Activated T-helper 1 cell treated with anti-CD3 and anti-CD28 coated beads, Interleukin-12 subunit alpha, Interleukin-12 subunit beta, Interleukin-2, Interleukin-4 antibody, amounts not matched to agents 30 ng/mL and 10 ng/mL and 1 ng/mL, durations not matched to agents 14 hours and 24 hours and 36 hours (primary cell): Measurements from ENCODE around the gene KCTD17. TPM values are rescaled to one million over a fixed set of nuclear protein-coding genes. Genes with fewer than 3 reads are reported as not detected.

Experiments
- DNase-seq: peaks from one replicate; pipeline ENCODE4 v3.0.0; 2021; ENCODE audit warnings: low spot score
- H3K27ac Mint-ChIP-seq: one replicate; pipeline ENCODE4 v1.8.0; 2021; ENCODE audit warnings: mild to moderate bottlenecking, mixed read lengths
- H3K27me3 Mint-ChIP-seq: one replicate; pipeline ENCODE4 v1.8.0; 2022; ENCODE audit warnings: mild to moderate bottlenecking, moderate library complexity, mixed read lengths; ENCODE audit not compliant: insufficient read depth
- H3K36me3 Mint-ChIP-seq: one replicate; pipeline ENCODE4 v1.8.0; 2021; ENCODE audit warnings: low read depth, mixed read lengths
- H3K4me1 Mint-ChIP-seq: one replicate; pipeline ENCODE4 v1.8.0; 2021; ENCODE audit warnings: low read depth, mixed read lengths
- H3K4me3 Mint-ChIP-seq: one replicate; pipeline ENCODE4 v1.8.0; 2021; ENCODE audit warnings: mild to moderate bottlenecking, moderate library complexity, mixed read lengths
- H3K9me3 Mint-ChIP-seq: one replicate; pipeline ENCODE4 v1.8.0; 2021; ENCODE audit warnings: mixed read lengths
- intact Hi-C: fragments of 100-400 bp; cut with micrococcal nuclease; formaldehyde crosslinking; loops from one replicate; pipeline ENCODE4 v1.15.1; 2024
- total RNA-seq: library from RNA; stranded (reverse); gene quantifications from 2 replicates; pipeline ENCODE4 v1.2.3, GENCODE V29; 2022

KCTD17 gene
- total RNA-seq, 1 donor from 2014 or later: 68.1 TPM

DNA sequence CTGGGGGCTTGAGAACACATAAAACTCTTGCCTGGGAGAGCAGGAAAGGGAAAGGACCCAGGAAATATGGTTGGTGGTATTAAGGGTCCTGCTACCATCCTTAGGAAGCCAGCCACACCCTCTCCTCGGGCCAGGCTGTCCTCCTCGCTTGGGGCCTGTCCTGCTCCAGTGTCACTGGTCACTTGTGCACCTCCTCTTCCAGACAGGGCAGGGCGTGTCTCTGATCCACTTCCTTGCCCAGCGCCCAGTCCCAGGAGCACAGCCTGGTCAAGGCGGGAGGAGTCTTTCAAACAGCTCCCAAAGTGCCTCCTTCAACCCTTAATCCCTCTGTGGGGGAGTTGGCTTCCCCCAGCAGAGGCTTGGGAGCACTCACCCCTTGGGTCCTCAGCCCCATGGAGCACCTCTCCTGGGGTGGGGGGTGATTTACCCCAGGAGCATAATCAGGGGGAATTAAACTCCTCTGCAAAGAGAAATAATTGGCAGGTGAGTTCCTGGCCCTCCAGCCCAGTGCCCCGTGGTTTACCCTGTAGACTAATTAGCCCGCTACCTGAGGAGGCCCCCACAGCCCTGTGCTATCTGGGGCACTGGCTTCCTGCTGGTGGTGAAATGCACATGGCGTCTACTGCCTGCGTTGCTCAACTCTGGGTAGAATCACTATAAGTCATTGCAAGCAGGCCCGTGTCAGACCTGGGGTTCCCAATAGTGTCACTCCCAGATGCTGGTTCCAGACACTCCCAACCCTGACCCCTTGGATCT lies 49.9 kb downstream of the KCTD17 start:
- Mint-ChIP-seq H3K36me3 (no peaks in the 10 kb centered on the region), H3K27me3 (peaks cover 6% of the 10 kb centered on the region), H3K4me1 (peaks cover 34% of the 10 kb centered on the region), H3K4me3 (no peak overlapping the region), H3K9me3 (no peaks in the 10 kb centered on the region), H3K27ac (no peak overlapping the region)
- intact Hi-C loops: no loop called here
- DNase-seq: no peak

GRCh38 chr22:37103151-37103550 lies 51.6 kb downstream of the KCTD17 start:
- intact Hi-C loops: no loop called here
- no peak for DNase-seq
- H3K36me3 Mint-ChIP-seq: no peaks in the 10 kb centered on the region
- H3K9me3 Mint-ChIP-seq: no peaks in the 10 kb centered on the region
- H3K4me1 Mint-ChIP-seq: peaks cover 33% of the 10 kb centered on the region
- H3K27me3 Mint-ChIP-seq: peaks cover 6% of the 10 kb centered on the region
- H3K4me3 Mint-ChIP-seq: no peak overlapping the region
- H3K27ac Mint-ChIP-seq: no peak overlapping the region

DNA sequence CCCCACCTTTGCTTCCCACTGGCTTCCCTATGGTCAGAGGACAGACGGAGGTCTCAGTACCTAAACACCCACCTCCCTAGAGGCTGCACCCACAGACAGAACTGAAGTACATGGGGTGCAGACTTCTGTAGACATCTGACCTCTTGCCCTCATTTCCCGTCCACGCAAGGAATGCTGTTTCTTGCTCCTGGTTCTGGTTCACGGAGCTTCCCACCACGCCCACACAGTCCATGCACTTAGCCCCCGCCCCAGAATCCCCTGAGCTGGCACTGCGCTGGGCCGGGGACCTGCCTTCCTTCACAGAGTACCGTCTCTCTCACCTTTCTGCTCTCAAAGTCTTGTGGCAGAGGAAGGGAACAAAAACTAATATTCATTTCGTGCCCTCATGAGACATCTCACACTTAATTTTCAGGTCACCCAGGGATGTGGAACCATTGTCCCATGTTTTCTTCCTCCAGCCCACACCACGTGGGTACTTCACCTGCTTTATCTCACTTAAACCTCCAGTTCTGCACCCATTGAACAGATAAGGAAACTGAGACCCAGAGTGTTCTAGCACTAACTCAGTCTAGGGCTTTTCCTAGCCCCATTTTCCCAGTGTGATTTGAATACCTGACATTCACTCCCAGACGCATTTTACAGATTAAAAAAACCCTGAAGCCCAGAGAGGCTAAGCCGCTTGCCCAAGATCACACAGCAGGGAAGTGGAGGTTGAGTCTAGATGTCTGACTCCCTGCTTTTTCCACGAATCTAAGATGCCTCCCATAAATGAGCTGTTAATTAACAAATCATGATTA lies 52.3 kb downstream of the KCTD17 start:
- Mint-ChIP-seq H3K27me3 (peaks cover 6% of the 10 kb centered on the region), H3K9me3 (no peaks in the 10 kb centered on the region), H3K36me3 (no peaks in the 10 kb centered on the region), H3K4me3 (no peak overlapping the region), H3K27ac (no peak overlapping the region), H3K4me1 (peaks cover 26% of the 10 kb centered on the region)
- DNase-seq: no peak
- intact Hi-C loops: no loop called here

GRCh38 chr22:37105154-37105553 lies 53.6 kb downstream of the KCTD17 start:
- peaks cover 3% of the 10 kb centered on the region for H3K27me3 Mint-ChIP-seq
- no peaks in the 10 kb centered on the region for H3K9me3 Mint-ChIP-seq
- no peak for DNase-seq
- intact Hi-C loops: no loop called here
- no peaks in the 10 kb centered on the region for H3K36me3 Mint-ChIP-seq
- no peak overlapping the region for H3K4me3 Mint-ChIP-seq
- H3K4me1 Mint-ChIP-seq: peaks cover 17% of the 10 kb centered on the region
- H3K27ac Mint-ChIP-seq: no peak overlapping the region

DNA sequence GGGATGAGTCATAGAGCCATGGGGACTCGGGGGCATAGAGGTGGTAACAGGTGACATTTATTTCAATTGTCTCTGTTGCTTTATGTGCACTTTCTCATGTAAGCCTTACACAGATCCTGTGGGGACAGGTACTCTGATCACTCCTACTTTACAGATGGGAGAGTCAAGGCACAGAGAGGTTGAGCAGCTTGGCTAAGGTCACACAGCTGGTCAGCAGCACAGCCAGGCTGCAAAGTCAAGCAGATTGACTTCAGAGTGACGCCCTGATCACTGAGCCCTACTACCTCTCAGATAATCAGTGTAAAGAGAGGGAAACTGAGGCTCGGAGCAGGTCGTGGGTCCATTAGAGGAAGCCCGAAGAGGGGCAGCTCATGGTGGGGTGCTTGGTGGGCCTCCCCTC lies 54.4 kb downstream of the KCTD17 start:
- no peak overlapping the region for H3K27ac Mint-ChIP-seq

GRCh38 chr22:37107816-37108621 lies 56.5 kb downstream of the KCTD17 start:
- no peak for DNase-seq
- intact Hi-C loops: no loop called here
- H3K27ac Mint-ChIP-seq: no peak overlapping the region

More for the DNA sequence above, 54.4 kb downstream of the KCTD17 start:
- H3K27me3 Mint-ChIP-seq: peaks cover 3% of the 10 kb centered on the region
- no peaks in the 10 kb centered on the region for H3K9me3 Mint-ChIP-seq
- peaks cover 8% of the 10 kb centered on the region for H3K4me1 Mint-ChIP-seq
- no peak for DNase-seq
- no peak overlapping the region for H3K4me3 Mint-ChIP-seq
- intact Hi-C loops: no loop called here
- no peaks in the 10 kb centered on the region for H3K36me3 Mint-ChIP-seq

DNA sequence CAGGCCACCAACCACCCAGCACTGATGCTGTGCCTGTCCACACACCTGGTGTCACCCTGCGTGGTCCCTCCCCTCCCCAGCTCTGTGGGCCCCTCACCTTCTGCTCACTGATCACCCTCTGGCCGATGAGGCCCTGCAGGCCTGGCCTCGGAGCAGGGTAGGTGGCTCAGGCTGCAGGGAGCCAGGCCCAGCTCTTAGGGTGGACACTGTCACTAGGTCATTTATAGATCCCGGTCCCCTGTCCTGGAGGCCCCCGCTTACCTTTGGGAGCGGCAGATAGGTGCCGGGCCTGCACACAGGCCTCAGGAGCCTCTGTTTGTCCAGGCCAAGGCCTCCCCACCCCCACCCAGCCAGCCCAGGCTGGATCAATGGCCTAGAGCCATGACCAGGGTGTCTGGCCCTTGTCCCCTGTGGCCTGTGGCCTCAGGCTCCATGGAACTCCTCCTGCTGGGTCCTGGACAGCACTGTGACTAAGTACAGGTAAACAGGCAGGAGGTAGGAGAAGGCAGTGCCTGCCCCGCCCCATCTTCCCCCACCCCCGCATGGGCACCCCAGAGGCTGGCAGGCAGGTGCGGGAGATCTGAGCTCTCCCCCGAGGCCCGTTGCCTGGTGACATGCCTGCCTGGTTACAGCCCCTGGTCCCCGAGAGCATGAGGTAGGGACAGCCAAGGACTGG lies 57.8 kb downstream of the KCTD17 start, which contains the start of gene TMPRSS6:
TMPRSS6 (minus strand) TSS at position 472 of the 676 bp plus-strand sequence. CDS start 6,296 bp downstream, outside the sequence.
- Mint-ChIP-seq H3K9me3 (no peaks in the 10 kb centered on the region), H3K27me3 (no peaks in the 10 kb centered on the region), H3K4me3 (no peak within 1 kb of the TSS), H3K27ac (no peak within 1 kb of the TSS), H3K4me1 (no peaks in the 10 kb centered on the region), H3K36me3 (peaks cover 3% of the 10 kb centered on the region)
- no peak for DNase-seq
- intact Hi-C loops: no loop called here

More at GRCh38 chr22:37107816-37108621, 56.5 kb downstream of the KCTD17 start:
- Mint-ChIP-seq H3K4me1 (peaks cover 8% of the 10 kb centered on the region), H3K9me3 (no peaks in the 10 kb centered on the region), H3K4me3 (no peak overlapping the region), H3K27me3 (peaks cover 3% of the 10 kb centered on the region), H3K36me3 (peaks cover 3% of the 10 kb centered on the region)

DNA sequence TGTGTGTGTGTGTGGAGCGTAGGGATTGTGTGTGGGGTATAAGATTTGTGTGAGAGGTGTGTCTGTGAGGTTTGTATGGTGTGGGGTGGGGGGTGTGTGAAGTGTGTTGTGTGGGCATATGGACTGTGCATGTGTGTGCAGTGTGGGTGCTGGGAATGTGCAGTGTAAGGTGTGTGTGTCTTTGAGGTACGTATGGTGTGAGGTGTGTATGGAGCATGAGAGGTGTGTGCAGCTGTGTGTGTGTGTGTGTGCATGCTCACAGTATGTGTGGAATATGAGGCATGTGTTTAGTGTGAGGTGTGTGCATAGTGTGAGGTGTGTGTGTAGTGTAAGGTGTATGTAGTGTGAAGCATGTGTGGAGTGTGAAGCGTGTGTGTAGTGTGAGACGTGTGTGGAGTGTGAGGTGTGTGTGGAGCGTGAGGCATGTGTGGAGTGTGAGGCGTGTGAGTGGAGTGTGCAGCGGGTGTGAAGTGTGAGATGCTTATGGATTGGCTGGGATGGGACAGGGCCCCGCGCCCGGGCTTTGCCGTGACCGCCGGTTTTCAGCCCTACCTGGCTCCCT lies 59.7 kb downstream of the KCTD17 start:
- peak overlapping the region; percentile 5 for H3K27ac Mint-ChIP-seq
- H3K4me3 Mint-ChIP-seq: no peak overlapping the region
- H3K36me3 Mint-ChIP-seq: peaks cover 9% of the 10 kb centered on the region
- no peaks in the 10 kb centered on the region for H3K27me3 Mint-ChIP-seq
- H3K4me1 Mint-ChIP-seq: peaks cover 13% of the 10 kb centered on the region
- no peaks in the 10 kb centered on the region for H3K9me3 Mint-ChIP-seq
- no peak for DNase-seq
- intact Hi-C loops: no loop called here

DNA sequence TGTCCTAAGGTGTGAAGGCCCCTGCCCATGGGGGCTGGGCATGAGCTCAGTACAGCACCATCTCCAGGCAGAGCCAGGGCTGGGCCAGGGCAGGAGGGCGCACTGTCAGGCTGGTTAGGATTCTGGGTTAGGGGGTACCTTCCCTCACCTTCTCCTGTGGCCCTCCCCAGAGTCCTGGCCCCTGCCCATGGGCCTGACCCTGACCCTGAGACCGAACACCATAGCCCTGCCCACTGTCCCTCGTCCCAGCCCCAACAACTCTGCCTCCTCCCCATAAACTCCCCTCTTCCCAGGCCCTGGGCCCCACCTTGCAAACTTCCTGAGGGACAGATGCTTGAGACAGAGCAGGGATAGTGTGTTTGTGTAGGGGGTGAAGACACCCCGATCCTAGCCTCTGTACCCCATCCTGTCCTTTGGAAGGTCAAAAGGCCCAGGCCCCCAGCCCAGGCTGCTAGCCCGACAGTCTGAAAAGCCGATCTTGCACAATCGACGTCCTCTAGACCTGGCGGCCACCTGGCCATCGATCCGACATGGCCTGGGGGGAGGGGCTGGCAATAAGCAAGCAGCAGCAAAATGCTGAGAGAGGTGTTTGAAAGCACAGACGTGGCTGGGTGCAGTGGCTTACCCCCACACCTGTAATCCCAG lies 60.7 kb downstream of the KCTD17 start:
- no peaks in the 10 kb centered on the region for H3K27me3 Mint-ChIP-seq
- no peak overlapping the region for H3K4me3 Mint-ChIP-seq
- intact Hi-C loops: no loop called here
- H3K9me3 Mint-ChIP-seq: no peaks in the 10 kb centered on the region
- H3K36me3 Mint-ChIP-seq: peaks cover 9% of the 10 kb centered on the region
- no peak overlapping the region for H3K27ac Mint-ChIP-seq
- DNase-seq: no peak
- peaks cover 23% of the 10 kb centered on the region for H3K4me1 Mint-ChIP-seq
